NCI-H128 (cell line): ENCODE data around the gene PLXDC2.
"Not testable (repeated sequence)": the region's sequence is repeated elsewhere in the genome, so short reads cannot be mapped to it uniquely, and the experiment has no call there.

Source experiments
- DNase-seq: peaks from one replicate; lab custom pipeline; 2025; ENCODE audit not compliant: unreplicated experiment; lab: John Stamatoyannopoulos, UW

PLXDC2 gene

GRCh38 chr10:19816411-19817230 is at the start of gene PLXDC2:
TSS of gene PLXDC2 (plus strand) at chr10:19816432.
- DNase-seq: no peak

- no peak for DNase-seq
These were observed 48.4 kb upstream of the PLXDC2 start for GRCh38 chr10:19767876-19768275.

GRCh38 chr10:19769826-19770225 is 46.4 kb upstream of the PLXDC2 start:
- DNase-seq: not testable (repeated sequence)

DNA sequence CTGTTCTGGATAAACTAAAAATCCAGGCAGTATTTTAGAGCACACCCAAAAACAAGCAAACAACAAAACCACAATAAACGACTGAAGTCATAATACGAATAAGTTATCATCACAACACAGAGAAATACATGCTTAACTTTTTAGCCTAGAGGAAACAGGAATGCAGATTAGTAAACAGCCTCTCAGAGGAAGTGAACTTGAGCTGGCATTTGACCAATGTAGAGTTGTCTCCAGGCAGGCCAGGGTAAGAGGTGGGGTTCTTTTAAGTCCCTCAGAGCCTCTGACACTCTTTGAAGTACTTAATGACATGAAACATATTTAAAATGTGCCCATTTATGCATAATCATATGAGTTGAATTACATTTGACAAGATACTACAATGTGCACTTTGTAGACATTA is 43.3 kb upstream of the PLXDC2 start:
- DNase-seq: no peak

- no peak for DNase-seq
These were observed 40.9 kb upstream of the PLXDC2 start for GRCh38 chr10:19775296-19775695.

DNA sequence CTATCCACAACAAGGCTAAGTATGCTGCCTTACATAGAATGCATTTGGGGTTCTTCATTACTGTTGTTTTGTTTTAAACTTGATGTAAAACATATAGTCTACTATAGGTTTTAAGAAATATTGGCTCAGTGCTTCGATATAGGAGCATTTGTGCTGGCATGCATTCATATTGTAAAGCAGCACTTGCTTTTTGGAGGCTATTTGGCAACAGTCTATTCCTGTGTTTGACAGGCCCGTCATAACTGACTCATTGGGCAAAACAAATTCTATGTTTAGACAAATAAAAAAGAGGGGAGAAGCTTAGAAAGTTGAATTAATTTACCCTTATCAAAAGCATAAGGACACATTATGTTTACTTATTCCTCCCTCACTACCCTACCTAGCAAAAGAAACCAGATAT is 38.4 kb upstream of the PLXDC2 start:
- no peak for DNase-seq

DNA sequence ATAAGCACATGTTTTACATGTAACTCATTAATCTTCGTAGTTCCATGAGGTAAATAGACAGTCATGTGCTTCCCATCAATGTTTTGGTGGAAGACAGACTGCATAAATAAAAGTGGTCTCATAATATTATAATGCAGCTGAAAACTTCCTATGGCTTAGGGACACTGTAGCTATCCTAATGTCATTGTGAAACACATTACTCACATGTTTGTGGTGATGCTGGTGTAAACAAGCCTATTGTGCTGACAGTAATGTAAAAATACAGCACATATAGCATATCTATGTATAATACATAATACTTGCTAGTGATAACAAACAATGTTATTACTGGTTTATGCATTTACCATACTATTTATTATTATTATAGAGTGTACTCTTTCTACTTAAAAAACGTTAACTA is 37.2 kb upstream of the PLXDC2 start:
- DNase-seq: no peak

GRCh38 chr10:19782430-19783089 is 33.7 kb upstream of the PLXDC2 start:
- no peak for DNase-seq

- DNase-seq: no peak
These were observed 32.5 kb upstream of the PLXDC2 start for GRCh38 chr10:19783721-19784120.

DNA sequence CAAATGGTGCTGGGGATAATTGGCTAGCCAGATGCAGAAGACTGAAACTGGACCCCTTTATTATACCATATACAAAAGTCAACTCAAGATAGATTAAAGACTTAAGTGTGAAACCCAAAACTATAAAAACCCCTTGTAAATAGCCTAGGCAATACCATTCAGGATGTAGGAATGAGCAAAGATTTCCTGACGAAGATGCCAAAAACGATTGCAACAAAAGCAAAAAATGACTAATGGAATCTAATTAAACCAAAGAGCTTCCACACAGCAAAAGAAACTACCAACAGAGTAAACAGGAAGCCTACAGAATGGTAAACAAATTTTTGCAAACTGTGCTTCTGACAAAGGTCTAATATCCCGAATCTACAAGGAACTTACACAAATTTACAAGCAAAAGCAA is 30.9 kb upstream of the PLXDC2 start:
- no peak for DNase-seq

DNA sequence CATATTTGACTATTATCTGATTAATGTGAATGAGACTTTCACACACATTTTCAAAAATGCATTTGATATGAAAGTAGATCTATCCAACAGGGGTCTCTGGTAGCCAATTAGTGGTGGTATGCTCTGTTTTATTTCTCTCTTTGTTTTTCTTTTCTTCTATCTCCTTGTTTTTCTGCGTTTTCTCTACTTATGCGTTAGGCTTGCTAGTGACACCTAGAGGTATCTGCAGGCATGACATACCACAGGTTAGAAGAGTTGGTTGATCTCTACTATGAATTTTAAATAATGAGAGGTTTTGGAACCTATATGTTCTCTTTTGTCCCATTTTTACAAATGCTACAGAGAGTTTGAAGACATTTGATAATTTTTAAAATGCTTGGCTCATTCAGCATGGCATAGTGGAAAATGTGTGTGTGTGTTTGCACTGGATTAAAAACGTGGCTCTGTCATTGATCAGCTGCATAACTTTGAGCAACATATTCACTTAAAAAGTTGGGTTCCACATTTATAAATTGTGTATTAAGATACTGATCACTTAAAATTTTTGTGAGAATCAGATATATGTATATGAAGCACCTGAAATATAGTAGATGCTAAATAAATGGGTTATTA is 28.1 kb upstream of the PLXDC2 start:
- no peak for DNase-seq

DNA sequence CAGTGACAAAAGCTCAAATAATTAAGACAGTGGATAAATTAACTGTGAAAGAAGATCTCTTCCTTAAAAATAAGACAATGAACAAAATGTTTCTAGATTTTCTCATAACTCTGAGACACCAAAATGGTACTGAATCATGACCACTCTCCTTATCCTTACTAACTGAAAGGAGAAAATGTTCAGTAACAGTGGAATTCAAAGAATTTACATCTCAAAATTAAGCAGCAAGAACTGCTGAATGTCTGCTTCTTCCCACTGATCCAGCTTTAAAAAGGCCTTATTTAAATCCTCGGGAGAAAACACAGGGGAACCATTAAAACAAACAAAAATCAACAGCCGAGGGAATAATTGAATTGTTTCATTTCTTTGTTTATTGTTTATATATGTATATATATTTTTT is 27.3 kb upstream of the PLXDC2 start:
- DNase-seq: no peak

GRCh38 chr10:19789607-19790006 is 26.6 kb upstream of the PLXDC2 start:
- DNase-seq: no peak

DNA sequence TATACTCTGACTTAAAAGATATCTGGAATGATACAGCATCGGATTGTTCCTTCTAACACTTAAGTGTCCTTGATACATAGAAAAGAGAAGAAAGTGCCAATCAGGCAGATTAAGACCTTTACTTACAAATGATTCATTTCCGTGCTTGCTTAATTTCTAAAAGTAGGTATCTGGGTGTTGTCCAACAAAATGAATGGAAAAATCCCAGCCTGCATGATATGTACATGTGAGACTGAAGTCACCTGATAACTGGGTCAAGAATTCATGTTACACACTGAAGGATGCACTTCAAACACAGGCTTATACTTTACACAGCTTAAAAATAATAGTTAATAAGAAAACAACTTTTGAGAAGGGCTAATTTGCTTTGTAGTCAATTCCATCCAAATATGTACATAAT is 25.2 kb upstream of the PLXDC2 start:
- no peak for DNase-seq

DNA sequence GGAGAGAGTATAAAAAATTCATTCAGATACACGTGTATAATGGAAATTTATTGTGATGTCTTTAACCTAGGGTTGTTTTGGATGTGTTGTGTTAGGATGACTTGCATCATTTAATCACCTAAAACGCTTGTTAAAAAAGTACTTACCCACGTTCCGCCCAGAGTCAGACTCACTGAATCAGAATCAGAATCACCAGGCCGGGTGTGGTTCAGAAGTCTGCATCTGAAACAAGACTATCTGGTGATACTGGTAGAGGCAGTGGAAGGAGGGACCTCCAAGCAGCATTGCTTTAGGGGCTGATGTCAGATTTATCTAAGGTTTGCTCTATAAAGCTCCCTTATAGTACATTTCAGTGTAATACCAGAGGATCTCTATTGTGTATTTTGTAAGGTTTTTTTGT is 20.5 kb upstream of the PLXDC2 start:
- DNase-seq: no peak

GRCh38 chr10:19800161-19800560 is 16.1 kb upstream of the PLXDC2 start:
- DNase-seq: no peak

GRCh38 chr10:19801369-19801768 is 14.9 kb upstream of the PLXDC2 start:
- DNase-seq: no peak

GRCh38 chr10:19803676-19804075 is 12.6 kb upstream of the PLXDC2 start:
- DNase-seq: no peak

DNA sequence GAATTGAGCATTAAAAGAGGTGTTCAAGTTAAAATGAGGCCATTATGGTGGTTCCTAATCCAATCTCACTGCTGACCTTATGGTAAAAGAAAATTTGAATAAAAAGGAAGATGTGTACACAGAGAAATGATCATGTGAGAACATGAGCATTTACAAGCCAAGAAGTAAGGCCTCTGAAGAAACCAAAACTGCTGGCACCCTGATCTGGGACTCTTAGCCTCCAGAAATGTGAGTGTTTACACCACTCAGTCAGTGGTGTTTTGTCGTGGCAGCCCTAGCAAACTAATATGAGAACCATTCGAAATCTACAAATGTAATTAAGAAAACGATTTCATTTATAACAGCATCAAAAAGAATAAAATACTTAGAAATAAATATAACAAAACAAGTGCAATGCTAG is 6.8 kb upstream of the PLXDC2 start:
- no peak for DNase-seq

DNA sequence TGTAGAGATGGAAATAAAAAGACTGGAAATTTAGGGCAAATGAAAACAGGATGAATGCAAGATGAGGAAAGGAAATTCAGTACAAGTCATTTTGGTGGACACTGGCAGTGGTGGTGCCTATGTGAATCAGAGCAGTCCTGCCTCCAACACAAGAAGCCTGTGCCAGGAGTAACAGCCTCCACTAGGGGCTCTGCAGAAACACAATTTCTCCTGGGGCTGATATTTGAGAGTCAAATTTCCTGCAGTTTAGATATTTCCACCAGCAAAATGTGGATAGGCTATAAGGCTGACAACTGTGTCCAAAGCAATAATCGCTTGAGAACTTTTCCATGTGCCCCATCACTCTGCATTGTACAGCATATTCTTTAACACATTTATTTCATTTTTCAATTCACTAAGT is 4.7 kb upstream of the PLXDC2 start:
- no peak for DNase-seq

DNA sequence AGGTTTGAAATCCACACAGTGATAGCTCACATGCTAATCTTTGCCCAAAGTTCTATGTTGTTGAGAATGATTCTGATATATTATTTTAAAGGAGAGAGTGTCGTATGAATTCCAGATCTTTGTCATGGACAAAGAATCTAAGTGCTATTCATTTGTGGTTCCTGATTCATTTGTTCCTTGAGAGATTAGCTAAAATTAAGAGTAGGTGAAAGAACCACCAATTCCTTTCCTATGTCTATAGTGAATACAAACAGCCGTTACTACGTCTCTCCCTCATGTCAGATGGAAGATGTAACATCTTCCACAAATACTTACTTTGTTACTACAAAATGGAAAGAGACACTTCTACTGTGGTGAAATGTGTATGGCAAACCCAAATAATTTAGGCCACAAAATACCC is 3.3 kb upstream of the PLXDC2 start:
- no peak for DNase-seq

- no peak for DNase-seq
These were observed 1.0 kb upstream of the PLXDC2 start for GRCh38 chr10:19815036-19815730.
